DMS79 (cell line): ENCODE data around the gene UBTD1.

Experiments used
- DNase-seq: peaks from one replicate; lab custom pipeline; 2025; lab: John Stamatoyannopoulos, UW

Gene UBTD1

GRCh38 chr10:97483506-97483905 lies 15.2 kb upstream of the UBTD1 start:
- no peak for DNase-seq

- DNase-seq = no peak
Measured at GRCh38 chr10:97483921-97484320, 14.8 kb upstream of the UBTD1 start.

- no peak for DNase-seq
Measured at GRCh38 chr10:97485647-97486281, 13.0 kb upstream of the UBTD1 start.

GRCh38 chr10:97490592-97490991 lies 8.1 kb upstream of the UBTD1 start:
- no peak for DNase-seq

- DNase-seq = no peak
Measured at GRCh38 chr10:97494151-97494550, 4.6 kb upstream of the UBTD1 start.

- no peak for DNase-seq
Measured at GRCh38 chr10:97494863-97495506, 3.7 kb upstream of the UBTD1 start.

- peak; percentile 24 for DNase-seq
Measured at GRCh38 chr10:97497572-97498075, 1.1 kb upstream of the UBTD1 start.

GRCh38 chr10:97498076-97498840 lies 466 bp upstream of the UBTD1 start, which contains the start of gene MMS19:
TSS of gene MMS19 (minus strand) at chr10:97498422. CDS start at chr10:97498384, 38 bp downstream.
- peak; percentile 79 for DNase-seq

GRCh38 chr10:97499561-97500296 lies 1.0 kb downstream of the UBTD1 start:
- no peak for DNase-seq

- DNase-seq = no peak
Measured at GRCh38 chr10:97500297-97500575, 1.5 kb downstream of the UBTD1 start.

- DNase-seq = no peak
Measured at GRCh38 chr10:97502916-97503315, 4.2 kb downstream of the UBTD1 start.

GRCh38 chr10:97503406-97503805 lies 4.7 kb downstream of the UBTD1 start:
- DNase-seq = no peak

- no peak for DNase-seq
Measured at GRCh38 chr10:97505152-97505551, 6.4 kb downstream of the UBTD1 start.

GRCh38 chr10:97506199-97506991 lies 7.7 kb downstream of the UBTD1 start:
- DNase-seq = no peak

- no peak for DNase-seq
Measured at GRCh38 chr10:97508342-97508741, 9.6 kb downstream of the UBTD1 start.

- no peak for DNase-seq
Measured at GRCh38 chr10:97509120-97509680, 10.5 kb downstream of the UBTD1 start.

GRCh38 chr10:97510686-97511085 lies 12.0 kb downstream of the UBTD1 start:
- DNase-seq = no peak

GRCh38 chr10:97511711-97512440 lies 13.2 kb downstream of the UBTD1 start:
- no peak for DNase-seq

- DNase-seq = no peak
Measured at GRCh38 chr10:97512993-97513392, 14.3 kb downstream of the UBTD1 start.

- DNase-seq = no peak
Measured at GRCh38 chr10:97514344-97514743, 15.6 kb downstream of the UBTD1 start.
